NCI-H510A (cell line): ENCODE measurements around the gene SLFN12L.
"Not testable (repeated sequence)": the region's sequence is repeated elsewhere in the genome, so short reads cannot be mapped to it uniquely, and the experiment has no call there.

Source experiments
- DNase-seq: peaks from one replicate; lab custom pipeline; 2025; lab: John Stamatoyannopoulos, UW

Gene SLFN12L

GRCh38 chr17:35537601-35538141 lies at the start of gene SLFN12L:
Gene SLFN12L, minus strand, starts transcription at chr17:35537678. Its CDS starts 15,314 bp downstream, at chr17:35522364.
- no peak for DNase-seq

DNA sequence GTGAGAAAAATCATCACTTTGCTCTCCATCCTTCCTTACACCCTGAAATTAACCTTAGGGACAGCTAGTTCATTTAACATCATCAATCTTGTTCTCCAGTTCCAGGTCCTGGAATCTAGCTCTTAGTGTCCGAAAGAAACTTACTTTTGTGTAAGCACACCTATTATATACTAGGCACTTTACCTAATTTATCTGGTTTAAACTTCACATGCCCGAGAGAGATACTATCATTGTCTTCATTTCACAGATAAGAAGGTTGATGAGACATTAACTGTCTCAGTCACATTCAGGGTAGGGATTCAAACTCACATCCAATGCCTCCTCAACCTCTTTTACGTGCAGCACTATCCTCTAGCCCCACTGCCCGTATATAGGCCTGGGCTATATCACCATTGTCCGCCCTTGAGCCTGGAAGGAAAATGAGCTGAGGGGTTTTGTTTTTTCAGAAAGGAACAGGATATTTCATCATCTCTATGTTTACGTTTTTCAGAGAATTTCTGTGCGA lies 49.1 kb upstream of the SLFN12L start:
- DNase-seq = no peak

DNA sequence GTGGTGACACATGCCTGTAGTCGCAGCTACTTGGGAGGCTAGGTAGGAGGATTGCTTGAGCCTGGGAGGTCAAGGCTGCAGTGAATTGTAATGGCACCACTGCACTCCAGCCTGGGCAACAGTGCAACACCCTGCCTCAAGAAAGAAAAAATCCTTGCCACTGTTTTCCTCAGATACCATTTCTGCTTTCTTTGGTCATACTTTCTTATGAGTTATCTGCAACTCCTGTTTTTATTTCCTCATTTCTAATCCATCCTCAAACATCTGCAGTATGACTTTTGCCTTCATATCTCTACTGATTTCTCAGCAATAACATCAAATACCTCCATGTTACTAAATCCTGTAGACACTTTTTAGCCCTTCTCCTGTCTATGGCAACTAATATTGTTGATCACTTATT lies 46.6 kb upstream of the SLFN12L start:
- DNase-seq = no peak

DNA sequence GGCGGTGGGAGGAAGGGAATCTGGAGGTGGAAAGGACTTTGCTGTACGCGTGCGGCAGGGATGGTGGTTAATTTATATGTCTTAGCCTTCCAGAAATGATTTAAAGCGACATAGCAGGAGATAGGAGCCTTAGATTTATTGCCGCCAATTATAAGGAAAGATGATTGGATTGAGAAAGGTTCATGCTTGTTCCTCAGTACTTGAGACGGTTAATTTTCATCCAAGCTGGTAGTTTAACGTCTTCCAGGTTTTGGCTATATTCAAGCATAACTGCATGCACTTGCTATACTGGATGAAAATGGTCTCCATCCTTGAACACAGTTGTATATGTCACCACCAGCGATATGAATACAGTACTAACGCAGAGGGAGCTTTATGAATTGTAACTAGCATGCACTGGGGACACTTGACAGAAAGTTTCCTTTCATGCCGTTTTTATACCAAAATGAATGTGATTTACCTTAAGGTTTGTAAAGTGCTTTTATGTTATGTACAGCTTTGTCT lies 41.5 kb upstream of the SLFN12L start:
- no peak for DNase-seq

GRCh38 chr17:35578197-35578928 lies 40.9 kb upstream of the SLFN12L start, which contains the start of gene PEX12:
Gene PEX12, minus strand, starts transcription at chr17:35578571. Its CDS starts 550 bp downstream, at chr17:35578021.
- DNase-seq = peak; percentile 81

GRCh38 chr17:35577830-35578196 lies 40.3 kb upstream of the SLFN12L start:
- DNase-seq = no peak

DNA sequence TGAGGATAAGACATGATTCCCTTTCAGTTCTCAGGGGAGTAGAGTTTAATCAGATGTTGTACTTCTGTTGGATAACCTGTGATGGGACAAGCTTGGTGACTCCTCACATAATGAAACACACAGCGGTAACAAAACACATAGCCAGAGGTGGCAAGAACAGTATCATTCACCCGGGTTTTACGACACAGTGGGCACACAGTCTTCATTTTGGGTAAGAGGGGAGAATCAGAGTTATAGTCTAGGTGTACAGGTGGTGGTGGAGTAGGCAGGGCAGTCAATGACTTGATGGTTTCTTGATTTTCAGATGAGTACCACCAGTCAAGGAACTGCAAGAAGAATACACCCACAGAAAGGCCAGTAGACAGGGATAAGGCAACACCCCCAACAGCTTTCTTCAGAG lies 38.3 kb upstream of the SLFN12L start:
- no peak for DNase-seq

- no peak for DNase-seq
Observed at GRCh38 chr17:35569405-35569804, 31.9 kb upstream of the SLFN12L start.

GRCh38 chr17:35568561-35568960 lies 31.1 kb upstream of the SLFN12L start:
- no peak for DNase-seq

GRCh38 chr17:35566968-35567367 lies 29.5 kb upstream of the SLFN12L start:
- no peak for DNase-seq

DNA sequence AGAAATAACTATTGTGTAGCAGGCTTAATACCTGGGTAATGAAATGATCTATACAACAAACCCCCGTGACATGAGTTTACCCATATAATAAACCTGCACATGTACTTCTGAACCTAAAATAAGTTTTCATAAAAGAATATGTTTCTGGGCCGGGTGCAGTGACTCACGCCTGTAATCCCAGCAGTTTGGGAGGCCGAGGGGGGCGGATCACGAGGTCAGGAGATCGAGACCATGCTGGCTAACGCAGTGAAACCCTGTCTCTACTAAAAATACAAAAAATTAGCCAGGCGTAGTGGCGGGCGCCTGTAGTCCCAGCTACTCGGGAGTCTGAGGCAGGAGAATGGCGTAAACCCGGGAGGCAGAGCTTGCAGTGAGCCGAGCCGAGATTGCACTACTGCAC lies 25.7 kb upstream of the SLFN12L start:
- not testable (repeated sequence) for DNase-seq

DNA sequence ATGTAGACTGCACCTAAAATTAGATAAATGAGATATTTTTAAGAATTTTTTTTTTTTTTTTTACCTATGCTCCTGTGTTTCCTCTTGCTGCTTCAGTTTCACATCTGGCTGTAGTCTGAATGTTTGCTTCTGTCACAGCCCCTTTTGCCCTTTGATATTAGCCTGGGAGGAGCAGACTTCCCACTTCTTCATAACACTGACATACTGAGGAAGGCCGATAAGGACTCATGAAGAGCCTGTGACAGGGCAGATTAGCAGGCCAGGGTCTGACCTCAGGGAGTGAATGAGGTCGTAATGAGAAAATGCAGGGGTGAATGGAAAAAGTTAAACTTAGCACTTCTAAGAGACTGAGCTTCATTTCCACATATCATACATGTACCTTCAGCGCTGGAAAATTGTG lies 23.2 kb upstream of the SLFN12L start, which contains the start of gene SLFN14:
SLFN14 (minus strand) TSS at position 117 of the 400 bp plus-strand sequence. CDS start 2,757 bp downstream, outside the sequence.
- DNase-seq = no peak

DNA sequence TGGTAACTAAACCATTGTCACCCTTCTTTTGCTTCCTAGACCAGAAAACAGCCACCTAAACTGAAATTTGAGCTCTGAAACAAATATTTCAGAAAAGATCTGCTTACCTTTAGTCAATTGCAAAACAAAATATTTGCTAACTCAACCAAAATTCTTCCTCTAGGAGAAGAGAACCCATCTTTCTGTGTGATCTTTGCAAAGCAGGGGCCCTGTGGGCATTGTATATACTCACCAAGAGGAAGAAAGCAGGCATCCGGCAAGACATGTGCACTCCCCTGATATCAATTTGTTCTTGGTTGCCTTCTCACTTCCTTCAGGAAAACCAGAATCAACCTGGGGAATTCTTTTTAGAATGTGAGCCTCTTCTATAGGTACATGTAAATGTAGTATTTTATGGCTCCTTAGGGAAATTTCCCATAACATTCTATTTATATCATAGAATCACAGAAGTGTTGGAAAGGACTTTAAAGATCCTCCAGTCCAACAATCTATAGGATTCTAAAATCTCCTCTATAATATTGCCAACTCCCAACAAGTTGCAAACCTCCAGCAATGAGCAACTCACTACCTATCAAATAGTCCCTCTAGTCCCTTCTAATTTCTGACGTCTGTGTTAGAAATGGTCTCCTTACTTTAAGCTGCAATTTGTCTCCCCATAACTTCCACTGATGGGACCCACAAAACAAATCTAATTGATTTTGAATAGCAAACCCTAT lies 22.2 kb upstream of the SLFN12L start:
- no peak for DNase-seq

DNA sequence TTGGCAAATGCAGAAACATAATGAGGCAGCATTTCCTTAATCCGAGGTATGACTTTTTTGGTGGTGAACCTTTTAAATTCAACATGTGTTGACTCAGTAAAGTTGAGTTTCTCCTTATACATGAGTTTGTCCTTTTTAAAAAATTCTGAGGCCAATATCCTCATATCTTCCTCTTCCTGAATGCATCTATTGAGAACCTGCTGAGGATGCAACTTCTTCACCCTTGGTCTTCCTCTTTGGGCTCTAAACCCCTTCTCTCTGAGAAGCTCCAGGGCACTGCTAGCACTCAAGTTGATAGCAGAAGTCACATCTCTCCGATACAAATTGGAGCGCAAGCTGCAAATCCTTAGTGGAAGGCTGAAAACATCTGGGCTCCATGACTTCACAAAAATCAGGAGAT lies 19.9 kb upstream of the SLFN12L start:
- DNase-seq = no peak

- DNase-seq = no peak
Observed at GRCh38 chr17:35555691-35556090, 18.2 kb upstream of the SLFN12L start.

DNA sequence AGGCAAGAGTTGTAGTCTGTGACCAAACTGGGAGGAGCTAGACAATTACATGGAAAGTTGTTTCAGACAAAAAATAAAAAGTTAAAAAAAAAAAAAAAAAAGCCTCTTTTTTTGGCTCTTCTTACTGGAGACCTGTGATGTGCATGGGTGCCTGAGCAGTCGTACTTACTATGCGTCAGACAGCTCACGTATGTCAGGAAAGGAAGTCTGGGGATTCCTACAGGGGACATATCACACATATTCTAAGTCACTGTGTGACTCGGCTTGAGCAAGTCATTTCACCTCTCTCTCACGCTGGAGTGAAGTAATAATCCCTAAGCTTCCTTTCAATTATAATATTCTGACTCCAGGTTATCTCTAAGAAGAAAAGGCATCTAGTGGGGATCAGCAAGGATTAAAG lies 17.2 kb upstream of the SLFN12L start:
- no peak for DNase-seq

- DNase-seq = no peak
Observed at GRCh38 chr17:35553310-35553709, 15.8 kb upstream of the SLFN12L start.

- DNase-seq = no peak
Observed at GRCh38 chr17:35548978-35549377, 11.5 kb upstream of the SLFN12L start.

GRCh38 chr17:35548208-35548810 lies 10.8 kb upstream of the SLFN12L start:
- no peak for DNase-seq

- DNase-seq = no peak
Observed at GRCh38 chr17:35546487-35546886, 9.0 kb upstream of the SLFN12L start.

- DNase-seq = no peak
Observed at GRCh38 chr17:35545150-35545549, 7.7 kb upstream of the SLFN12L start.

DNA sequence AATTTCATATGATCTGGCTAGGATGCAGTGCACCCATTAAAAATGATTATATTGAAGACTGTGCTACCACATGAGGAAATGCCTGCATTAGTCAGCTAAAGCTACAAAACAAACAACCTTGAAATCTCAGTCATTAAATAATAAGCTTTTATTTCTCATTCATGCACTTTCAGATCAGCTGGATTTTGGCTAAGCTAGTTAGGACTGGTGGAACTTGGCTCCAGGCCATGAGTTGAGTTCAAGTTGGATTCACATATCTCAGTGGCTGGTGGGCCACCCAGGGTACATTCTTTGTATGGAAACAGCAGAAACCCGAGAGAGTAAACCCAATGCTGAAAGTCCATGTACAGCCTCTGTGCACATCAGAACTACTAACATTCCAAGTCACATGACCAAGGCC lies 6.4 kb upstream of the SLFN12L start:
- no peak for DNase-seq
